Esophagus muscularis mucosa (tissue), 4 donors: ENCODE results near the gene C13orf46. TPM values are rescaled to one million over a fixed set of nuclear protein-coding genes. Genes with fewer than 3 reads are reported as not detected.

Experiments used
- DNase-seq: peaks from one replicate; pipeline ENCODE4 v3.0.0-alpha.2; 2017; ENCODE audit errors: extremely low spot score
- H3K27ac ChIP-seq, 4 donors: fragments of 200-600 bp; sonication (generic); replicated peaks in 1 of 4; 1 replicate in 3 of 4; 2 replicates in 1 of 4; pipeline ENCODE4 v1.5.1; 2016 to 2019; ENCODE audit warnings: mild to moderate bottlenecking in 1 of 4
- H3K27me3 ChIP-seq, 4 donors: fragments of 200-600 bp; sonication (generic); one replicate each; pipeline versions ENCODE4 v1.5.1 to v1.6.0; 2016 to 2019
- H3K36me3 ChIP-seq, 4 donors: fragments of 200-600 bp; sonication (generic); one replicate each; pipeline ENCODE4 v1.5.1; 2016 to 2019
- H3K4me1 ChIP-seq, 4 donors: fragments of 200-600 bp; sonication (generic); one replicate each; pipeline ENCODE4 v1.5.1; 2016 to 2019
- H3K4me3 ChIP-seq, 4 donors: fragments of 200-600 bp; sonication (generic); 1 replicate in 2 of 4; 2 replicates in 2 of 4; pipeline ENCODE4 v1.5.1; 2016 to 2019; ENCODE audit warnings: mild to moderate bottlenecking in 4 of 4, moderate library complexity in 1 of 4
- H3K9me3 ChIP-seq, 4 donors: fragments of 200-600 bp; sonication (generic); 1 replicate in 3 of 4; 2 replicates in 1 of 4; pipeline ENCODE4 v1.5.1; 2016 to 2019
- CTCF ChIP-seq, 3 experiments: fragments of 200-600 bp in 2 of 3; fragments of 450-650 bp in 1 of 3; sonication (generic) in 2 of 3; IDR thresholded peaks; one replicate each; pipeline ENCODE4 v1.5.1; 2017 to 2019; ENCODE audit warnings: antibody characterized with exemption in 3 of 3, mild to moderate bottlenecking in 2 of 3, moderate library complexity in 1 of 3
- EP300 ChIP-seq: sonication (generic); formaldehyde crosslinking; IDR thresholded peaks from one replicate; pipeline ENCODE4 v1.6.1; 2017; ENCODE audit warnings: antibody characterized with exemption
- POLR2A ChIP-seq: fragments of 450-650 bp; IDR thresholded peaks from one replicate; pipeline ENCODE4 v1.6.1; 2017; ENCODE audit warnings: antibody characterized with exemption, moderate library complexity, mild to moderate bottlenecking, low read depth
- POLR2AphosphoS5 ChIP-seq, 2 donors: sonication (generic); formaldehyde crosslinking; IDR thresholded peaks; one replicate each; pipeline ENCODE4 v1.6.1; 2017; ENCODE audit warnings: antibody characterized with exemption in 2 of 2
- WGBS: methylation state at CpG from one replicate; pipeline ENCODE4 v1.1.5; 2018; 5-methylcytosine and 5-hydroxymethylcytosine counted together
- intact Hi-C: fragments of 100-400 bp; cut with DNase I; formaldehyde crosslinking; loops from one replicate; pipeline ENCODE4 v1.15.1; 2023
- total RNA-seq, 4 donors: library from RNA; depleted of rRNA; stranded (reverse); fragments of >200 nt; gene quantifications; one replicate each; pipeline versions ENCODE4 v1.1.0 to v1.2.1, GENCODE V29; 2016

Gene C13orf46
- total RNA-seq, 4 donors from 2014 or later = 0.17 to 2.1 (median 0.89) TPM

GRCh38 chr13:114005206-114005724, 31.4 kb upstream of the C13orf46 start:
- no peak overlapping the region for H3K4me3 ChIP-seq
- H3K9me3 ChIP-seq = no peaks in the 10 kb centered on the region
- intact Hi-C loops = no loop called here
- no peaks in the 10 kb centered on the region for H3K4me1 ChIP-seq
- peaks cover 14 to 64% (median 39%) of the 10 kb centered on the region in 4 donors for H3K36me3 ChIP-seq
- DNase-seq = no peak
- WGBS = 87% methylated on average over 15 of the region's 15 CpGs
- H3K27ac ChIP-seq = no peak overlapping the region
- no peaks in the 10 kb centered on the region for H3K27me3 ChIP-seq
- no peak for TF ChIP-seq CTCF (IDR thresholded peaks at IDR 0.05)
- no peak for TF ChIP-seq EP300
- TF ChIP-seq POLR2AphosphoS5 (IDR thresholded peaks at IDR 0.05) = no peak
- no peak for TF ChIP-seq POLR2A

- Histone ChIP-seq H3K27me3 (no peaks in the 10 kb centered on the region), H3K9me3 (no peaks in the 10 kb centered on the region), H3K4me1 (no peaks in the 10 kb centered on the region), H3K27ac (no peak overlapping the region), H3K36me3 (peaks cover 10 to 60% (median 34%) of the 10 kb centered on the region in 4 donors), H3K4me3 (no peak overlapping the region)
- DNase-seq = peak; percentile 94
- no peak for TF ChIP-seq POLR2AphosphoS5 (IDR thresholded peaks at IDR 0.05)
- no peak for TF ChIP-seq EP300
- WGBS = 84% methylated on average over 41 of the region's 41 CpGs
- intact Hi-C loops = no loop called here
Observed at GRCh38 chr13:114004420-114005205, 30.7 kb upstream of the C13orf46 start.

GRCh38 chr13:114002771-114003321, 29.0 kb upstream of the C13orf46 start:
- no peak for DNase-seq
- TF ChIP-seq POLR2A = no peak
- Histone ChIP-seq H3K27me3 (no peaks in the 10 kb centered on the region), H3K4me1 (peaks cover 0 to 14% (median 10%) of the 10 kb centered on the region in 4 donors), H3K9me3 (no peaks in the 10 kb centered on the region), H3K36me3 (peaks cover 7 to 65% (median 28%) of the 10 kb centered on the region in 4 donors), H3K27ac (no peak overlapping the region), H3K4me3 (no peak overlapping the region)
- WGBS = 93% methylated on average over 24 of the region's 24 CpGs
- intact Hi-C loops = no loop called here

GRCh38 chr13:114002009-114002544, 28.2 kb upstream of the C13orf46 start:
- no peaks in the 10 kb centered on the region for H3K27me3 ChIP-seq
- H3K27ac ChIP-seq = no peak overlapping the region
- intact Hi-C loops = no loop called here
- no peak for TF ChIP-seq POLR2AphosphoS5 (IDR thresholded peaks at IDR 0.05)
- no peak for TF ChIP-seq POLR2A
- TF ChIP-seq CTCF (IDR thresholded peaks at IDR 0.05) = no peak
- no peak for TF ChIP-seq EP300
- no peaks in the 10 kb centered on the region for H3K9me3 ChIP-seq
- no peak for DNase-seq
- peaks cover 7 to 65% (median 27%) of the 10 kb centered on the region in 4 donors for H3K36me3 ChIP-seq
- no peak overlapping the region for H3K4me3 ChIP-seq
- H3K4me1 ChIP-seq = peaks cover 0 to 18% (median 15%) of the 10 kb centered on the region in 4 donors
- 81% methylated on average over 20 of the region's 27 CpGs for WGBS

- Histone ChIP-seq H3K9me3 (no peaks in the 10 kb centered on the region), H3K27ac (no peak overlapping the region), H3K27me3 (no peaks in the 10 kb centered on the region), H3K4me3 (no peak overlapping the region), H3K4me1 (peaks cover 0 to 20% (median 15%) of the 10 kb centered on the region in 4 donors), H3K36me3 (peaks cover 10 to 71% (median 31%) of the 10 kb centered on the region in 4 donors)
- TF ChIP-seq EP300 = no peak
- no peak for TF ChIP-seq POLR2A
- TF ChIP-seq CTCF (IDR thresholded peaks at IDR 0.05) = no peak
- TF ChIP-seq POLR2AphosphoS5 (IDR thresholded peaks at IDR 0.05) = no peak
- no peak for DNase-seq
- 93% methylated on average over 25 of the region's 46 CpGs for WGBS
- intact Hi-C loops = no loop called here
Observed at GRCh38 chr13:114001331-114002008, 27.6 kb upstream of the C13orf46 start.
